ENCODE measurements around the gene IL21.
"Not testable (repeated sequence)": the region's sequence is repeated elsewhere in the genome, so short reads cannot be mapped to it uniquely, and the experiment has no call there.

The IL21 gene

DNA sequence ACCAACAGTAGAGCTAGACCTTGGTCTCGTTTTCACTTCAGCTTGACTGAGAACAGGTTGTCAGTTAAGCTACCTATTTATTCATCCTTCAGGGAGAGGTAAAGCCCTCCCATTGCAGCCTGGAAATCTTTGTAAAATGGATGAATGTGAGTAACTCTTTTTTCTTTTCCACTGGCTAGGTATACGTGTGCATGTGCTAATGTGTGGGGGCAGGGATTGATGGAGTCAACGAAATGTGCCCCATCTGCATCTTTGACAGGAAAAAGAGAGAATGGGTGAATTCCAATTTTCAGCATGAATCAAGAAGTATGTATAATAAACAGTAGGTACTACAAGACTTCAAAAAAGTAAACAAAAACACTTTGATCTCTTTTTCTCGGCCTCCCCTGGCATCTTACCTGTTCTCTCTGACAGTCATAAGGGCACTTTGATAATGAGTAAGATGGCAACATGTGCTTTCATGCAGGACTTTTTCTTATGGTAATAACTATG, at the start of gene IL21:
Gene IL21 (minus strand): TSS at position 51 of the 492 bp plus-strand sequence. CDS start 55 bp downstream, outside the sequence.
- no peak for FAIRE-seq
- DNase-seq (ENCODE audit: insufficient read length, low spot score), result no peak

DNA sequence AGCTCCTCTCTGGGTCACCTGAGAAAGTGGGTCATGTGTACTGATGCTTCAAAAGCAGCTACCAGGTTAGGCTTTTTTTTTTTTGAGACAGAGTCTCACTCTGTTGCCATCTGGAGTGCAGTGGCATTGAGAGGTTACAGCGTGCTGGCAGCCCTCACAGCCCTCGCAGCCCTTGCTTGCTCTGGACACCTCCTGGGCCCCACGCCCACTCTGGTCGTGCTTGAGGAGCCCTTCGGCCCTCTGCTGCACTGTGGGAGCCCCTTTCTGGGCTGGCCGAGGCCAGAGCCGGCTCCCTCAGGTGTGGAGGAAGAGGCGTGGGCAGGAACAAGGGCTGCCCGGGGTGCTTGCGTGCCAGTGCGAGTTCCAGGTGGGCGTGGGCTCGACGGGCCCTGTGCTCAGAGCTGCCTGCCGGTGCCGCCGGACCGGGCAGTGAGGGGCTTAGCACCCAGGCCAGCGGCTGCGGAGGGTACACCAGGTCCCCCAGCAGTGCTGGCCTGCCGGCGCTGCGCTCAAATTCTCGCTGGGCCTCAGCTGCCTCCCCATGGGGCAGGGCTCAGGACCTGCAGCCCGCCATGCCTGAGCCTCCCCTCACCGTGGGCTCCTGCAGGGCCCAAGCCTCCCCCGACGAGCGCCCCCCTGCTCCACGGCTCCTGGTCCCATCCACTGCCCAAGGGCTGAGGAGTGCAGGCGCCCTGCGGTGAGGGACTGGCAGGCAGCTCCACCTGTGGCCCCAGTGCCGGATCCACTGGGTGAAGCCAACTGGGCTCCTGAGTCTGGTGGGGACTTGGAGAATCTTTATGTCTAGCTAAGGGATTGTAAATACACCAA, 49.3 kb upstream of the IL21 start:
- DNase-seq (ENCODE audit: insufficient read length, low spot score), result no peak

DNA sequence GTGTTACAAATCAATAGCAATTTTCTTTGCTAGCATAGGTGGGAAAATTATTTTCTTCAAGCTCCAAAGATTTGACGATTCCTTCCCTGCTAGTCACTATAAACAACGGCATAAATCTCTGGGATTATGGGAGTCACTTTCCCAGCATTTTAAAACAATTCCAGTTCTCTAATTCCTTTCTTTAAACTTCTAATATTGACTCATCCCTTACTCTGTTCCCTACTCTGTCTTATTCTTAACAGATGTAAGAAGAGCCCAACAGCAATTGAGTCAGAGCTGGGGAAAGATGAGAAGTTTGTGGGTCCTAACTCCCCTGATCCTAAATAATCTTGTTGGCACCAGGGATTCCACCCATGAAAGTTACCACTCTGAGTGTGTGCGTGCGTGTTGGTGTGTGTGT, 47.4 kb upstream of the IL21 start:
- no peak for FAIRE-seq
- no peak for DNase-seq (ENCODE audit: insufficient read length, low spot score)

More for the DNA sequence above, 49.3 kb upstream of the IL21 start:
- FAIRE-seq, result no peak

DNA sequence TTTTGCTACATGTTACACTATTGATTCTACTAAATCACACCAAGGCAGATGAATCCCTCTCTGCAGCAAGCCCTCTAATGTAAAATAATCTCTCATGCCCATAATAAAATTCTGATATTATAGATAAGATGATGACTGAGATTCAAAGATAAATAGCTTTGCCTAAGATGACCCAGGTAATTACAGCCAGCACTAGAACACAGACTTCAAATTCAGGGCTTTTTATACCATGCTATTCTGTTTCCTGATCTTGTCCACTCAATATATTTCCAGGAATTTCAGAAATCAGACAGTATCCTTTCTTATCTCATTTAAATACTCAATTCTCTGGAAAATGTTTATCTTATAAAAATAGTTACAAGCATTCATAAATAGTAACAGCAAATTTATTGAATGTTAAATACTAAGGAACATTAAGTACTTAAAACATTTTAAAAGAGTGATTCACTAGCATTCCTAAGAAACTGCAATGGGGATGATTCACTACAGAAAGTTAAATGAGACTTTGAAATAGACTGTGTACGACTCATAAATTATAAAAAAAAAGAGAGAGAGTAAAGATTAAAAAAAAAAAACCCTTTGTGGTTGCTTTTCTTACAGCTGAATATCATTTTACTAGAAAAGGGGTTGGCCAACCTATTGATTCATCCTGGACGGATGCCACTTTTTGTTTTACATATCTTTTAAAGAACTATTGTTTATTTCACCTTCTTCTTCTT, 45.8 kb upstream of the IL21 start:
- DNase-seq (ENCODE audit: insufficient read length, low spot score) (no peak), FAIRE-seq (no peak)

DNA sequence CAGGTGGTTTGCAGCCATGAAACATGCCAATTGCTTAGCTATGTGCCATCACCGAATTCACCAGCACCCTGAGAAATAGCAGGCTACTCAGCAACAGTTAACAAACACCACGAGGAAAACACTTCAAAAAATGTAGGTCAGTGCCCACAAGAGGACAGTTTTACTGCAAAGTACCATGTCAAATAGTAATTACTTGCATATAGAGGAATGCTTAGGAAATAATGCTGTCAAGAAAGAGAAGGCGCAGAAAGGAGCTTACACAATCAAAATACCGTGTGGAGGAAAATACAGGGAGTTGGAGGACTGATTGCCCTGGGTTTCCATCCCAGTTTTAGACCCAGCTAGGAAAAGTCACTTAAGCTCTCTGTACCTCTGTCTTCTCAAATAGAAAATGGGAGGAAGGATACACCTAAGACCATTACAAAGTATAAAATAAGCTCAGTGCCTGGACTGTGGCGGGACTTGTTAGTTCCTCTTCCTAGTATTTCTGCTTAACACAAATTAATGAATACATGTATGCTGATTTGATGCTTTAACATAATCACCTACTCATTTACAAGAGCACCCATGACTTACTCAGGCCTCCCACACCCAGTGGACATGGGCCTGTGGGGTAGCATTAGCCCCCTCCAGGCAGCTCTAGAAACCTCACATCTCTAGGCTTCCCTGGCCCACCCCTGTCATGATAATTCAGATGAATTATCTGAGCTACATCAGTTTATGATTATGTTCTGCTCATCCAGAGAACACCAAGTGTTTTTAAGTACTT, 44.5 kb upstream of the IL21 start:
- FAIRE-seq, result no peak
- DNase-seq (ENCODE audit: insufficient read length, low spot score), result no peak

DNA sequence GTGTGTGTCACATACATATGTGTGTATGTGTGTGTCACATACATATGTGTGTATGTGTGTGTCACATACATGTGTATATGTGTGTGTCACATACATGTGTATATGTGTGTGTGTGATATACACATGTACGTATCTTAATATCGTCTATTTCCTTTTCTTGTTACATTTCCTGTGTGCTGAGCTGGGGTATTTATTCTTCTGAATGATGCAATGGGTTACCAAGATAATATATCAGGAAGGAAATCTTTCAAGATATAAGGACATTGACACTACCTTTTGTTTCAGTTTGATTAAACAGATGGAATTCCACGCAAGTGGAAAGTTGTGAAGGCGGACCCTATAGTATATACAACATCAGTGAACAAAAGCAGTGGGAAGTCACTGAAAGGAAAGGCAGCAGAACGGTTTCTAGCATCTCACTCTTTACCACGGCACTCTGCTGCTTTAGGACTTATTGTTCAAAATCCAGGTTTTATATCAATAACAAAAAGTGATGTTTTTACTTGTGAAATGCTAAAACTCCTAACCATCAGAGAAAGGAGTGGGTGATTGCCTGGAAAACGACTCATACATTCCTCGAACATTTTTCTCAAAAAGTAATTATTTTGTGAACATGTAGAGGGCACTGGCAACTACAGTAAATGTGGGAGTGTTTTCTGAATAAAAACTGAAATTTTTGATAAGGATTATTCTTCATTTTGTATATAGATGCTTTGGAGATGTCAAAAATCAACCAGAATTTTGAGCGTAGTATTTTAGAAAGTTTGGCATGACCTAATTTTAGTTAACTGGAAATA, 43.1 kb upstream of the IL21 start:
- no peak for DNase-seq (ENCODE audit: insufficient read length, low spot score)
- FAIRE-seq, result no peak

DNA sequence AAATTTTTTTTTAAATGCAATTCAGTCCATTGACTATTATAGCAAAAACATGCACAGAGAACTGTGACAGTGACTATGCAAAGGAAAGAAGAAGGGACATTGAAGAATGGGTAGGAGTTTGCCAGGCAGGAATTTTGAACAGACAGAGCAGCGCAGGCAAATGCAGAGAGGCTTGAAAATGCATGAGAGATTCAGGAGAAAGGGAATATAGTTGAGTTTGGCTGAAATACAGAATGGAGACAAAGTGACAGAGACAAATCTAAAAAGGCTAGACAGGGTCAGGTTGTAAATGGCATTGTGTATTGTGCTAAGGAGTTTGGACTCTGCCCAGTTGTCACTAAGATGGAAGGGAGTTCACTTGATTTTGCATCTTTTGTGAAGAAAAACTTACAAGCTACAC, 42.4 kb upstream of the IL21 start:
- DNase-seq (ENCODE audit: insufficient read length, low spot score) (no peak), FAIRE-seq (no peak)

DNA sequence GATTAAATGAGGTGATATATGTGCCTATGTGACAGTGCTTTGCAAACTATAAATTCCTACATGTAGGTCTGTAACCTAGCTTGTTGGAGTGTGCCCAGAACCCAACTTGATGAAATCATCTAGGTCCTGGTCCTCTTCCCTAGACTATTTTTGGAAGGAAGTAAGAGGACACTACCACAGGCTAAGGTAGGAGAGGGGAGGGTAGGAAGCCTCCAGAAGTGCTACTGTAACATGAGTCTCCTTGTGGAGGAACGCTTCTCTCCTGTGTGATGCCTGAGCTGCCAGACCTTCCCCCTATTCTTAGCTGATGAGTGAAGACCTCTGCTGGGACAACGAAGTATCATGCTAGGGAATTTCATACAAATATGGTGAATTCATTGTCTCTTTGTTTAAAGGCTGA, 41.8 kb upstream of the IL21 start:
- FAIRE-seq (no peak), DNase-seq (ENCODE audit: insufficient read length, low spot score) (no peak)

DNA sequence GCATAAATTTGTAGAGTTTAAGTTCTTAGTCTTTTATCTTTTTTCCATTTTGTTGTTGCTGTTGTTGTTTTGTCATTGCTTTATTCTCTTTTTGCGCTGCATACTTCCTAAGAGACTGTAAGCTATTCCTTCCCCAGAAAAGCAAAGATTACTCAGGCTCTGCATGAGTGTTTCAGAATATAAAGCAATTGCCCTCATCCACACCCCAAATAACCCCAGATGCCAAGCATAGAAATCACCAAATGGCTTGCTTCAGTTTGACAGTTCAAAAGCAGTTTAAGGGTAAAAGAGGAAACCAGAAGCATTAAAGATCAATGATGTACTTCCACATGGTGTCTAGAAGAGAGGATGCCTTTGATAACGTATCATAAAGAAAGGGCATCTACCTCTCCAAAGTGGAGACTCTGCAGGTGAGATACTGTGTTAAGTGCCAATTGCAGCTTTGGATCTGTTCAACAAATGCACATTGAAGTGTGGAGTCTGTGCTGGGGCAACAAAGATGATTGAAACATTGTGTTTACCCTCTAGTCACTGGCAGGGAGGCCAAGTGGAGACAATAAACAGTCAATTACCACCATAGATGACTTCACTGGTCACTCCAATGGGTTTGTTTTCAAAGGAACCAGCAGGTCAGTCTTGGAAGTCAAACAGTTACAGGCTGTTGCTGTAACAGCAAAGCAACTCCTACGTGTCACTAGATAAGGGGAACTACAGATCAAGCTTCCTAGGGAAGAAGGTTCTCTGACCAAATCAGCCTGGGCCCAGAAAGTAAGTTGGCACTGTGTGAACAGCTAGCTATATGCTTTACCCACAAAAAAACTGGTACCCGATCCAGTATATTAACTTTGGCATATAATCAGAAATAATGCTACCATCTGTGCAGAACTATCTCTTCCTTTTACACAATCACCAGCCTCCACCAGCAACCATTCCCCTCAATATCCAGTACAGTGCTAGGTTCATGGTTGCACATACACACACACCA, 40.6 kb upstream of the IL21 start:
- FAIRE-seq, result no peak
- no peak for DNase-seq (ENCODE audit: insufficient read length, low spot score)

DNA sequence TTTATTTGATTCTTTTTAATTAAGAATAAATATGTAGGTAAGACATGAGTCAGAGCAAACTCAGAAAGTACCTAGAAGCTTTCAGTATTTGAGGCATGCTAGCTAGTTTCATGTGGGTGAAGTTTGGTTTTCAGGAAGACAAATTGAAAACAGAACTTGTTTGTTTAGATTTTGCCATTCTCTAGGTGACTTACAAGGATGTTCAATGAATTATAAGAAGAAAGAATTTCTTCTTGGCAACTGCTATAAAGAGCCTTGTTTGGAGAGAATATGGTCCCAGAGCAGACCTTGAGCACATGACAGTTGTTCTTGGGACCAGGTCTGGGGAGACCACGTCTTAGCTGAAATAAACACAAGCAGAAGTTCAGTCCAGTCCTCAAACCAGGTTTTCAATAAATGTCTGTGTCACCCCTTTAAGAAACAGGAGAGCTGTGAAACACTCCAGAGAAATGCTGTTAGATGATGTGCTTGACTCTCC, 38.0 kb upstream of the IL21 start:
- FAIRE-seq (no peak), DNase-seq (ENCODE audit: insufficient read length, low spot score) (no peak)

DNA sequence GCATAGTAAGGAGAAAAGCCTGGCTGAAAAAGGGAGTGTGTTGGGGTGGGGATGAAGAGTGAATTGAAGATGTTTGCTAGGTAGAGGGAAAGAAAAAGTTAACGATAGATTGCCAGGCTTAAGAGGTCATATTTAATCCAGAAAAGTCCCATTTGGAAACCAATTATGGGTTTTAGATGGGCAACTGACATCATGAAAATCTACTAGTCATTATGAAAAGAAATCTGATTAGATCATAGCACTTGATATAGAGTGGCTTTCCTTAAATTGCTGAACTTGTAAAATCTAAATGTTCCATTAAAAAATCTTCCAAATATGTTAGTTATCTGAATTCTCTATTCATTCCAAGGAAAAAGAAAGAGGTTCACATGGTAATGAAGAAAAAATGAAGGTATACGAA, 37.5 kb upstream of the IL21 start:
- DNase-seq (ENCODE audit: insufficient read length, low spot score) (no peak), FAIRE-seq (no peak)

DNA sequence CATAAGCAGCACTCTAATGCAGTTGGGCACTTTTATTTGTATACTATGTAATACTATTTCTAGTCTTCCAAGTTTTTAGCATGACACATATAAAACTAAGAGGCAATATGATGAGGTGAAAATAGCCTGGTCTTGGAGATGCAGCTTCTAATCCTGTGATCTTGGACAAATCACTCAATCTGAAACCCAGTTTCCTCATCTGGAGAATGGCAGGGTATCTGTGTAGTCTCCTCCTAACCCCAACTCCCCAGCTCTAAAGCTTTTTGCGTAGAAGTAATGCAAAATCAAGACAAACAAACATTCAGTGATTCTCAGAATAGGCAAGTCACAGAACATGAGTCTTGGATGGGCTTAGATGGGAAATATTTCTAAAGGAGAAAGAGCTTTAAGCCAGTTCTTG, 36.7 kb upstream of the IL21 start:
- DNase-seq (ENCODE audit: insufficient read length, low spot score) (no peak), FAIRE-seq (no peak)

DNA sequence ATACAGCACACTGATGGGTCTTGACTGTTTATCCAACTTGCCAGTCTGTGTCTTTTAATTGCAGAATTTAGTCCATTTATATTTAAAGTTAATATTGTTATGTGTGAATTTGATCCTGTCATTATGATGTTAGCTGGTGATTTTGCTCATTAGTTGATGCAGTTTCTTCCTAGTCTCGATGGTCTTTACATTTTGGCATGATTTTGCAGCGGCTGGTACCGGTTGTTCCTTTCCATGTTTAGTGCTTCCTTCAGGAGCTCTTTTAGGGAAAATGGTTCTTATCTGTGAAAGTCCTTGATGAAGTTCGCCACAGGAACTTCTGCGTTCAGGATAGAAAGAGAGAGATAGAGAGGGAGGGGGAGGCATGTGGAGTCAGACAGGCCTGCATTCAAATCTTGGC, 35.7 kb upstream of the IL21 start:
- not testable (repeated sequence) for FAIRE-seq; DNase-seq (ENCODE audit: insufficient read length, low spot score)

DNA sequence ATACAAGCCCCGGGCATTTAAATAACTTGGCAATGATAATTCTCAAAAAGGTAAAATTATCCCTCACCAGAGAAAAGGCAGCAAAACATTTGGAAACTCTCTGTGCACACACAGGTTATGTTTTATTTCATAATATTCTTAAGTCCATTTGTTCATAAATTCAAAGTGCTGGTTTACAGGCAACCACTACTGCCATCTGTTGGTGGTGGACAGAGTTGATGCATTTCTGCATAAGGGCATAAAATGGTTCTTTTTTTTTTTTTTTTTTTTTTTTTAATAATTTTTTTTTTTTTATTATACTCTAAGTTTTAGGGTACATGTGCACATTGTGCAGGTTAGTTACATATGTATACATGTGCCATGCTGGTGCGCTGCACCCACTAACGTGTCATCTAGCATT, 31.5 kb upstream of the IL21 start:
- DNase-seq (ENCODE audit: insufficient read length, low spot score), result peak; percentile 12

DNA sequence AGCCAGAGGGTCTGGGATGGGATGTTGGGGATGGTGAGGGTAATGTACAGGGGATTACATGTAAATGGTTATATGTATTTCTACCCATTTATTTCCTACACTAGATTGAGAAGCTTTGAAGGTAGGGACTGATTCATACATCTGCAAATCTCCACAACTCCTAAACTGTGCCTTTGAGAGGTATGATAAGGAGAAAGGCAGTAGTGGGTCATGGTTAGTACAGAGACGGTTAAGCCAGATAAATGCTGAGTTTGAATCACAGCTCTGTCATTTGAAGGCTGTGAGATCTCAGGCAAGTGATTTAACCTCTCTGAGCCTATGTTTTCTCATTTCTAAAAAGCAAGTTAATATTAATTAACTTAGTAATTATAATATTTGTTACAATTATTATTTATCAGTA, 29.3 kb upstream of the IL21 start:
- no peak for FAIRE-seq

More for the DNA sequence above, 31.5 kb upstream of the IL21 start:
- peak; percentile 84 for FAIRE-seq

DNA sequence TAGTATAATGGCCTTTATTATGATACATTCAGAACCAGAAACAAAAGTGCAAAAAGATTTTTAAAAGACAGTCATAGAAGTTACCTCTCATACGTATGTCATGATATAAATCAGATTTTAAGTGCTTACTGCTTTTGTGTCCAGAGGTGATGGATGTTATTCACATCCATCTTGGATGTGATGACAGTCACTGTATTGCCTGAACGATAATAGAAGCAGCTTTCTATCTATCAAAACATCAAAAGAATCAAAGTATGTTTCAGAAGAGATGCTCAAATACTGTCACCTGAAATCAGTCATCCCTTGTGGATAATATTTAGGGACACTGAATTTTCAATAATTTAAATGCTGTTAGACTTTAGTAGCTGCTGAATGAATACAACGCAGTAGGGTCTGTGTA, 26.8 kb upstream of the IL21 start:
- DNase-seq (ENCODE audit: insufficient read length, low spot score), result no peak
- no peak for FAIRE-seq

More for the DNA sequence above, 29.3 kb upstream of the IL21 start:
- DNase-seq (ENCODE audit: insufficient read length, low spot score), result no peak

DNA sequence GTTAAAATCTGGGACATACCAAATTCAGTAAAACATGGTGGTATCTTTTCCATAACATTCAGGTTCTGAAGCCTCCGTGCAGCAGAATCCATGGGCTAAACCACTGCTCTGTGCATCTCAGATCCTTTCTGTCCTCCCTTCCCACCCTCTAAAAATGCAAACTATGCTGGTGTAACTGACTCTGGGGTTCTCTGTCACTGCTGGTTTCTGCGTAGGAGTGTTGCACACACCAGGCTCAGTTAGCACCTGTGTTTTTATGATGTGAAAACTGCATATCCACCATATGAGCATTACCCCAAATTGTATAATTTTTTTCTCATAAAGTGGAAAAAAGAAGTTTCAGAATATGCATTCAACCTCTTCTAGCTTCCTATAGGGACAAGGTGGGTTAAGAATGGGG, 22.4 kb upstream of the IL21 start:
- FAIRE-seq, result no peak
- no peak for DNase-seq (ENCODE audit: insufficient read length, low spot score)

DNA sequence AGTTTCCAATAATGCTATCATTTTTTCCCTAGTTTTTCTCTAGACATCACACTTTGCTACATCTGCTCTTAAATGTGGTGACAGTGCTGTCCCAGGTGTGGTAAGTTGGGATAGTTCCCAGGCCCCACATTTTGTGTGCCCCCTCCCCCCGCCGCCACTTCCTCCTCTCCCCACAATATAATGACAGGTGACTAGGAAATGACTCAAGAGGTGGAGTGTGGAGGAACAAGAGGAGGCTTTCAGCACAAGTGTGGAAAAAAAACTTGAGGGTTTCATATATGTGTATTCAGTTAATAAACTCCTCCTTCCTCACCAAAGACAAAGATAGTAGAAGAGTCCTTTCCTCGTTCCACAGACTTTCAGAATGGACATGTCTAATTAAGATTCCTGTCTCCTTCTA, 18.3 kb upstream of the IL21 start:
- DNase-seq (ENCODE audit: insufficient read length, low spot score) (no peak), FAIRE-seq (no peak)

DNA sequence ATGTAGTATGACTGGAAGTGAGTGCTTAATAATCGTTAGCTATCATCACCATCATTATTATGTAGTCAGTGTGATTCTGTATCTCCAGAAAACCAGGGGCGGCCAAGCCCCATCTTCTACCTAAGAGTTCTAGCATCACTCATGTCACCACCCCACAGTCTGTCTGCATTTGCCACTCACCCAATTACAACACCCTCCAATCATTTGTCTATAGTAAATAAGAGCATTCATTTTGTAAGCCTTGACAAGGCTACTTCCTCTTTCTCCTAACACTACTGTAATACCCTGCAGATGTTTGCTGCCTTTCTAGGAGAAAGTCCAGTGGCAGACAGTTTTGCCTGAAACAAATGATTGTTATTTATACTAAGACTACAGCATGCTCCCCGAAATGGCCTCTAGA, 15.8 kb upstream of the IL21 start:
- no peak for DNase-seq (ENCODE audit: insufficient read length, low spot score)
- FAIRE-seq, result no peak
